Stimulated activated CD4-positive, alpha-beta T cell treated with anti-CD3 and anti-CD28 coated beads, TNF-alpha, amount 100 ng/mL, for 1 hour (primary cell): ENCODE results near the gene APLF.
"Not testable (repeated sequence)": the region's sequence is repeated elsewhere in the genome, so short reads cannot be mapped to it uniquely, and the experiment has no call there.

ENCODE experiments used
- DNase-seq, 3 donors: peaks; one replicate each; pipeline ENCODE4 v3.0.0-alpha.2; 2020; ENCODE audit warnings: low read depth in 3 of 3, low spot score in 1 of 3

The APLF gene

GRCh38 chr2:68472796-68473414 is 5.5 kb downstream of the APLF start:
- DNase-seq: no peak

GRCh38 chr2:68475110-68475509 is 7.7 kb downstream of the APLF start:
- no peak for DNase-seq

- DNase-seq: no peak
These were observed 8.2 kb downstream of the APLF start for GRCh38 chr2:68475576-68475975.

GRCh38 chr2:68476454-68476853 is 9.1 kb downstream of the APLF start:
- no peak for DNase-seq

- DNase-seq: no peak
These were observed 11.3 kb downstream of the APLF start for GRCh38 chr2:68478688-68479087.

GRCh38 chr2:68482296-68482820 is 15.0 kb downstream of the APLF start:
- DNase-seq: no peak

- DNase-seq: no peak
These were observed 15.6 kb downstream of the APLF start for GRCh38 chr2:68483011-68483410.

- DNase-seq: no peak
These were observed 20.5 kb downstream of the APLF start for GRCh38 chr2:68487773-68488355.

- not testable (repeated sequence) for DNase-seq
These were observed 21.2 kb downstream of the APLF start for GRCh38 chr2:68488605-68489004.

- no peak for DNase-seq
These were observed 21.9 kb downstream of the APLF start for GRCh38 chr2:68489282-68489681.

GRCh38 chr2:68491582-68491981 is 24.2 kb downstream of the APLF start:
- DNase-seq: no peak

- no peak for DNase-seq
These were observed 31.7 kb downstream of the APLF start for GRCh38 chr2:68499133-68499532.

GRCh38 chr2:68500649-68501048 is 33.3 kb downstream of the APLF start:
- no peak for DNase-seq

- no peak for DNase-seq
These were observed 34.4 kb downstream of the APLF start for GRCh38 chr2:68501768-68502167.

- no peak for DNase-seq
These were observed 38.3 kb downstream of the APLF start for GRCh38 chr2:68505603-68506159.

GRCh38 chr2:68506170-68506569 is 38.8 kb downstream of the APLF start:
- no peak for DNase-seq

- no peak for DNase-seq
These were observed 44.9 kb downstream of the APLF start for GRCh38 chr2:68512326-68512725.

- no peak for DNase-seq
These were observed 45.6 kb downstream of the APLF start for GRCh38 chr2:68512966-68513365.

GRCh38 chr2:68514316-68514929 is 47.0 kb downstream of the APLF start:
- no peak for DNase-seq

- no peak for DNase-seq
These were observed 48.9 kb downstream of the APLF start for GRCh38 chr2:68516051-68516955.

GRCh38 chr2:68519236-68519635 is 51.9 kb downstream of the APLF start:
- DNase-seq: no peak
